ENCODE data around the gene PKD1L1. TPM values are rescaled to one million over a fixed set of nuclear protein-coding genes. Genes with fewer than 3 reads are reported as not detected.

The PKD1L1 gene
- total RNA-seq, 1 experiment from 2014 or later: 0.17 TPM

GRCh38 chr7:47875998-47876744 is 72.1 kb downstream of the PKD1L1 start:
- DNase-seq (ENCODE audit: low read depth): no peak

- DNase-seq (ENCODE audit: low read depth): no peak
Observed at GRCh38 chr7:47875406-47875805, 72.9 kb downstream of the PKD1L1 start.

GRCh38 chr7:47873762-47874161 is 74.5 kb downstream of the PKD1L1 start:
- peak; percentile 61 for DNase-seq (ENCODE audit: low read depth)

GRCh38 chr7:47867286-47867685 is 81.0 kb downstream of the PKD1L1 start:
- DNase-seq (ENCODE audit: low read depth): no peak

- no peak for DNase-seq (ENCODE audit: low read depth)
Observed at GRCh38 chr7:47866120-47866519, 82.1 kb downstream of the PKD1L1 start.

GRCh38 chr7:47852330-47853245 is 95.7 kb downstream of the PKD1L1 start:
- no peak for DNase-seq (ENCODE audit: low read depth)

- peak; percentile 69 for DNase-seq (ENCODE audit: low read depth)
Observed at GRCh38 chr7:47847207-47847606, 101.1 kb downstream of the PKD1L1 start.

- DNase-seq (ENCODE audit: low read depth): peak; percentile 43
Observed at GRCh38 chr7:47846138-47846836, 102.0 kb downstream of the PKD1L1 start.

- no peak for DNase-seq (ENCODE audit: low read depth)
Observed at GRCh38 chr7:47844311-47844710, 104.0 kb downstream of the PKD1L1 start.

GRCh38 chr7:47843291-47843690 is 105.0 kb downstream of the PKD1L1 start:
- DNase-seq (ENCODE audit: low read depth): no peak

- no peak for DNase-seq (ENCODE audit: low read depth)
Observed at GRCh38 chr7:47839381-47839780, 108.9 kb downstream of the PKD1L1 start.

GRCh38 chr7:47837826-47838225 is 110.4 kb downstream of the PKD1L1 start:
- DNase-seq (ENCODE audit: low read depth): no peak

- no peak for DNase-seq (ENCODE audit: low read depth)
Observed at GRCh38 chr7:47836503-47837202, 111.6 kb downstream of the PKD1L1 start.

GRCh38 chr7:47836080-47836479 is 112.2 kb downstream of the PKD1L1 start:
- DNase-seq (ENCODE audit: low read depth): no peak

- no peak for DNase-seq (ENCODE audit: low read depth)
Observed at GRCh38 chr7:47833211-47833610, 115.1 kb downstream of the PKD1L1 start.

- no peak for DNase-seq (ENCODE audit: low read depth)
Observed at GRCh38 chr7:47832105-47832715, 116.1 kb downstream of the PKD1L1 start.

- no peak for DNase-seq (ENCODE audit: low read depth)
Observed at GRCh38 chr7:47830015-47830414, 118.3 kb downstream of the PKD1L1 start.

- no peak for DNase-seq (ENCODE audit: low read depth)
Observed at GRCh38 chr7:47827871-47828270, 120.4 kb downstream of the PKD1L1 start.

GRCh38 chr7:47827351-47827756 is 120.9 kb downstream of the PKD1L1 start:
- DNase-seq (ENCODE audit: low read depth): no peak

- no peak for DNase-seq (ENCODE audit: low read depth)
Observed at GRCh38 chr7:47826754-47827153, 121.5 kb downstream of the PKD1L1 start.

- DNase-seq (ENCODE audit: low read depth): no peak
Observed at GRCh38 chr7:47819607-47819920, 128.7 kb downstream of the PKD1L1 start.
